NCI-H2227 treated with DMSO at 0.1 percent for 48 hours (cell line): ENCODE results near the gene SLX4.
"Not testable (repeated sequence)": the region's sequence is repeated elsewhere in the genome, so short reads cannot be mapped to it uniquely, and the experiment has no call there.

Source experiments
- DNase-seq: peaks from one replicate; lab custom pipeline; 2025; lab: John Stamatoyannopoulos, UW

Gene SLX4

GRCh38 chr16:3611146-3611975 is at the start of gene SLX4:
Gene SLX4 (minus strand): TSS chr16:3611606. CDS start chr16:3608964, 2,642 bp downstream.
- DNase-seq = peak; percentile 93

GRCh38 chr16:3659251-3659650 is 47.8 kb upstream of the SLX4 start:
- no peak for DNase-seq

DNA sequence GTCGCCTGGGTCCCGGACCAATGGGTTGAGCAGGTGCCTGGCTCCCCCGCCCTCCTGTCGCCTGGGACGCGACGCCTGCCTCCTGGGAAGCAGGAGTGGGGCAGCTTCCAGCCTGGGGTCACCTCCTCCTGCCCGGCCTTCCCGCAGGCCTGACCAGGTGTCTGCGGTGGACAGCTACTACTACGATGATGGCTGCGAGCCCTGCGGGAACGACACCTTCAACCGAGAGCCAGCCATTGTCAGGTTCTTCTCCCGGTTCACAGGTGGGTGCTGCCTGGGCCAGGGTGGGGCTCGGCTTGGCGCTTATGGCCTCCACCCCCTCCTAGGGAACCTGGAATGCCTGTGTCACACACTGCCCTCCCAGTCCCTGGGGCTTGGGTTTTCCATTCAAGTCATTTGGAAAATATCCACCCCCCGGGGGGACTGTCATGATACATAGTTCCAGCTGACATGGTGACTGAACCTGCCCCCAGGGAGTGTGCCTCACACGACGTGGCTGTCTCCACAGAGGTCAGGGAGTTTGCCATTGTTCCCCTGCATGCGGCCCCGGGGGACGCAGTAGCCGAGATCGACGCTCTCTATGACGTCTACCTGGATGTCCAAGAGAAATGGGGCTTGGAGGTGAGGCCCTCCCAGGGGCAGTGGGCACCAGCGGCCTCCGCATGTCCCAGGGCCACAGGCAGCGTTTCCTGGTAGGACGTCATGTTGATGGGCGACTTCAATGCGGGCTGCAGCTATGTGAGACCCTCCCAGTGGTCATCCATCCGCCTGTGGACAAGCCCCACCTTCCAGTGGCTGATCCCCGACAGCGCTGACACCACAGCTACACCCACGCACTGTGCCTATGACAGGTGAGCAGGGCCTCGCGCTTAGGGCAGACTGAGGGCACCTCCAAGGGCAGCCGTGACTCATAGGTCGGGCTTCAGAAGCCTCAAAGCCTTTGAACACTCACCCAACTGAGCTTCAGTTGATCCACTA is 45.4 kb upstream of the SLX4 start:
- no peak for DNase-seq

DNA sequence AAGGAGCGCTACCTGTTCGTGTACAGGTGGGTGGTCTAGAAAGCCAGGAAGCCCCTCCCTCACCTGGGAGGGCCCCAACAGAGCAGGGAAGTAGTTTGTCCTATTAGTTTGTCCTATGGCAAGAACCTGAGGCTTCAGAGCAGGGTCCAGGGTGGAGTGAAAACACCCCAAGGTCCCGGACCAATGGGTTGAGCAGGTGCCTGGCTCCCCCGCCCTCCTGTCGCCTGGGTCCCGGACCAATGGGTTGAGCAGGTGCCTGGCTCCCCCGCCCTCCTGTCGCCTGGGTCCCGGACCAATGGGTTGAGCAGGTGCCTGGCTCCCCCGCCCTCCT is 44.7 kb upstream of the SLX4 start:
- not testable (repeated sequence) for DNase-seq

GRCh38 chr16:3655396-3656159 is 44.2 kb upstream of the SLX4 start:
- no peak for DNase-seq

DNA sequence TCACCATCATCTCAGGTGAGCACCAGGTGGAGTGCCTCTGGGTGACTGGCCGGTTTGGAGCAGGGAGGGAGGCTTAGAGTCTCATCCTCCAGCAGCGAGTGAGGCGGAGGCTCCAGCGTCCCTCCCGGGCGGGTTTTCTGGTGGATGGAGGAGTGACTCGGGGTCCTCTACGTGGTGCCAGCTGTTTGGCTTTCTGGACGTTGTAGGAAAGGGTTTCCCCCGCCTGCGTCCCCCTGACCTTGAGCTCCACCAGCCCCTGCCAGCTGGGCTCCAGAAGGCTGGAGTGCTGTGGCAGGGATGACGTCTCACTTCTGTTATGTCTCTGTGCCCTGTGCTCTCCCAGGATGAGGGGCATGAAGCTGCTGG is 43.6 kb upstream of the SLX4 start:
- no peak for DNase-seq

DNA sequence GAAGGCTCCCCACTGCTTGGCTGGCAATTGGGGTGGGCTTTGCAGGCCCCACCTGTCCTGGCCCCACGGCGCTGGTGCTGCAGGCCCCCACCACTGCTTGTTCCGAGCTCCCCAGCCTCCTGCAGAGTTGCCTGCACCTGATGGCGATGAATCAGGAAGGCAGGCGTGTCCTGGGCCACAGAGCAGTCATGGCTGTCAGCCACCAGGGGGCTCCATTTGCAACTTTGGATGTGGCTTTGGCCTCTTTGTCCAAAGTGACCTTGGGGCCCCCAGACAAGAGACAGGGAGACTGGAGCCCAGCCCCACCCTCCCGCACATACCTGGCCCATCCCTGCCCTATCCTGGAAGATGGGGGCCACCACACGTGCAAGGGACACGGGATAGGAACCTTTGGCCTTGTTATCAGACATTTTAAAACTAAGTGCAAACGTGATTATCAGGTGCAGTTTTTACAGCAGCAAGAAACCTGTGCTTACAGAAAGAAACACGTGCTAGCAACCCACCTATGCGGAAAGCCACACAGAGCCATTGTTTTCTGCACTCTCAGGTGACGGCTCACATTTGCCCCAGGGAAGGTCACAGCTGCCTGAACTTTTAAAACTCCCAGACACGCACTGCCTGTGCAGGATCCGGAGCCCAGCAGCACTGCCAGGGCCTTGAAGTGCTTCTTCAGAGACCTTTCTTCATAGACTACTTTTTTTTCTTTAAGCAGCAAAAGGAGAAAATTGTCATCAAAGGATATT is 43.0 kb upstream of the SLX4 start, which contains the start of gene DNASE1:
Gene DNASE1 (plus strand): TSS at position 443 of the 743 bp plus-strand sequence. CDS start 683 bp downstream, outside the sequence.
- no peak for DNase-seq

DNA sequence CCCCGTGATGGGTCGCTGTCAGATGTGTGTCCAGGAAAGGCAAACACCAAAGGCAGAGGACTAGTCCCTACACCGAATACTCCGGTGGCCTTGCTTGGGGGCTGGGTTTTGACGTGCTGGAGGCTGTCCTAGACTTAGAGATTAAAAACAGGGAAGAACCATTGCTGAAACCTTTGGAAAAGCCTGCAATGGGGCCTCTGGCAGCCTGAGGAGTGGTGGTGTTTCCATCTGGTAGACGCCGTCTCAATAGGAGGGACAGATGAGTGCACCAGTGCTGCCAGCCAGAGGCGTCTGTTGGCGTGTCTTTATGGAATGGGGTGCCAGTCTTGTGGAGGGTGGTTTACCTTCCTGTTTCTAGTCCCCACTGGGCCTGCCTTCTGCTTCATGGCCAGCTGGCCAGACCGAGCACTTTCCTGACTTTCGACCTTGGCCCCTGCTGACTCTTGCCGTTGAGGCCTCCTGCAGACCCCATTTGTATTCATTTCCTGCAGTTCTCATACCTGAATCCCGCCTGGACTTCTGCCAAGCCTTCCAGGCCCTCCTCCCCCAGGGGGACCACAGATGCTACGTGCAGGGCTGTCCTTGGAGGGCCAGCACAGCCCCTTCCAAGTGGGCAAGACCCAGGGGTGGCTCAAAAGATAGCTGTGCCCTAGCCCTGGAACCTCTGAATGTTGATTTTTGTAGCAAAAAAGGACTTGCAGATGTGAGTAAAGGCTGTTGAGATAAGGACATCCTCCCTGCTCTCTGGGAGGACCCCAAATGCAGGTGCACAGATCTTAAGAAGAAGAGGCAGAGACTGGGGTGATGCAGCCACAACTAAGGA is 41.2 kb upstream of the SLX4 start:
- DNase-seq = no peak

DNA sequence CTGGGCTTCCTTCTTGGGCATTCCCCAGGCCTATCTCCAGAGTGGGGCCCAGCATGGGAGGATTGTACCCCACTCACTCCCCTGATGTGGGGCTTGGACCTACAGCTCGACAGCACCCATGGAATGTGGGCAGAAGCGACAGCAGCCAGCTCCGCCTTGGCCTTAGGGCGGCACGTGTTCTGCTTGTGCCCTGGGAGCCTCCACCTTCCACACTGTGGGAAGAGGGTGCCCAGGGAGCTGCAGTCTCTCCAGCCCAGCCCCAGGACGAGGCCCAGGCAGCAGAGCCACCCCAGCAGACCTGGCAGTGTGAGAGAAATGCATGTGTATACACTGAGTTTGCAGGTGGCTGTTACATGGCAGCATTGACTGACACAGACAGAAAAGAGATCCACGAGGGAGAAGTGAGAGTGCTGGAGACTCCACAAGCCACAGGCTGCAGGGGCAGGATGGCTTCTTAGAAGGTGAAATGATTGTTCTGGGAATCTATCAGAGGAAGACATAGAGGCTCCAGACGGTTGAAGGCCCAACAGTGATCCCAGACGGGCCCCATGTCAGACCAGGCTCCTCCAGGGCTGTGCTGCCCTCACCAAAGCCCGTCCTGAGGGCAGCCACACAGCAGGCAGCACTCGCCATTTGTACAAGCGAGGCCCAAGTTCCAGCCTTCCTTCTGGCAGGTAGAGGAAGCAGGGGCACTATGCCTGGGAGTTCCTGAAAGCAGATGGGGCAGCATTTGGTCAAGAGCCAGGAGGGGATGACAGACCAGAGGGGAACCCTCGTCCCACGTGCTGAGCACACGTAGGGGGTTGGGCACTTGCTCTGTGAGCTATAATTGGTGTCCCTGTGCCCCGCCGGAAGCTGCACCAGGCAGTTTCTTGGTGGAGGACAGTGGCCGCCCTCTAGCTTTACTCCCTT is 40.3 kb upstream of the SLX4 start:
- no peak for DNase-seq

GRCh38 chr16:3650631-3651265 is 39.3 kb upstream of the SLX4 start:
- DNase-seq = no peak

DNA sequence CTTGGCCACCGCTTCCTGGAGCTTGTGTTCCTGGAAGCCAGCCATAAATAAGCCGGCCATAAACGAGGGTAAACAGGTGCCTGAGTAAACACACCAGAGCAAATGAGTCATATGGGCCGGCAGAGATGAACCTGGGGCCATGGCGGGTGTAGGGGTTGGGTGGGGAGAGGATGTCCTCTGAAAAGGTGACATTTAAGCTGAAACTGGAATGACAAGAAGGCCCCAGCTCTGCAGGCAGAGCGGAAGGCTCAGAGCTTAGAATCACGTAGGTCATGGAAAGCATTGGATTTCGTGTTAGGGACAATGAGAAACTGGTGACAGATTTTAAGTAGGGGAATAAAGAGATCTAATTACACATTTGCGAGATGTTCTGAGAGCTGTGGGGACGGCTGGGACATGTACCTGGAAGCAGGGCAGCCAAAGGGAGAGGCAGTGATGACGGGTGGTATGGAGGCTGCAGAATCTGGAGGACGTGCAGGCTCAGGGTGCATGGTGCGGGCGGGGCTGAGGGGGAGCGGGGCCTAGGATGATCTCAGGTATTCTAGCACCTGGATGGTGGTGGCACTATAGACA is 35.0 kb upstream of the SLX4 start:
- no peak for DNase-seq

DNA sequence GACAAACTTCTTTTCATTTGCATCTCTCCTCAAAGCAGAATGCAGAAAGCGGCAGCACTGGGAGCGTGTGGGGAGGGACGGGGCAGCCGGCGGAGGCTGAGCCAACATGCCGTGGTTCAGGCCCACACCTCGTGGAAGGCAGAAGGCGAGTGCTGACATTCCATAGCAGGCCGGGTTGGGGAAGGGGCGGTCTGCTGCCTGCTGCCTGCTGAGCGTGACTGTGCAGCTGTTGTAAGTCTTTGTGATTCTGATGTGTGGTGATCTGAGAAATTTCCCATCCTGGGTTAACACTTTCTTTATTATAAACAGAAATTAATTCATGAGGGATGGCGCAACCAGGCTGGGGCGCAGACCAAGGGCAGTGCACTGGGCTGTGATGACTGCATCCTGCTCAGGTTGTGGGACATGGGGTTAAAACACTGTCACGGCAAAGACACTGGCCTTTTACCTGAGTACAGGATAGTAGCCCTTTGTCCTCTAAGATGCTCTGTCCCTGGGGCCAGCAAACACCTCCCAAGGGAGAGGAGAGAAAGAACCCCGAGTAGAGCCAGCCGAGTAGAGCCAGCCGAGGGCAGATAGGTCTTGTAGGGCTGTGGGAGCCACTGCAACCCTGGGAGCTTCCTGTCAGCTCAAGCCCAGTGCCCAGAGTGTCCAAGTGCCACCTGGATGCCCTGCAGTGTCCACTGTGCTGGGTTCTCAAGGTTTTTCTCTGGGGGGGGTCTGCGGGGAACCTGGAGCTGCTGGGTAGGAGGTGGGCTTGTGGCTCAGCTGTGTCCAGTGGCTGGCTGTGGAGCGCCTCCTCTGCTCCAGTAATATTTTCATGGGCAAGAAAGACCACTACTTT is 34.3 kb upstream of the SLX4 start:
- peak; percentile 23 for DNase-seq

- no peak for DNase-seq
Observed at GRCh38 chr16:3645108-3645503, 33.7 kb upstream of the SLX4 start.

GRCh38 chr16:3643095-3643730 is 31.8 kb upstream of the SLX4 start:
- DNase-seq = no peak

- DNase-seq = no peak
Observed at GRCh38 chr16:3642397-3643094, 31.1 kb upstream of the SLX4 start.

GRCh38 chr16:3641801-3642396 is 30.5 kb upstream of the SLX4 start:
- no peak for DNase-seq
